ENCODE measurements around the gene FASLG. TPM values are rescaled to one million over a fixed set of nuclear protein-coding genes. Genes with fewer than 3 reads are reported as not detected.

FASLG gene
- polyA plus RNA-seq, 1 experiment, result not detected

DNA sequence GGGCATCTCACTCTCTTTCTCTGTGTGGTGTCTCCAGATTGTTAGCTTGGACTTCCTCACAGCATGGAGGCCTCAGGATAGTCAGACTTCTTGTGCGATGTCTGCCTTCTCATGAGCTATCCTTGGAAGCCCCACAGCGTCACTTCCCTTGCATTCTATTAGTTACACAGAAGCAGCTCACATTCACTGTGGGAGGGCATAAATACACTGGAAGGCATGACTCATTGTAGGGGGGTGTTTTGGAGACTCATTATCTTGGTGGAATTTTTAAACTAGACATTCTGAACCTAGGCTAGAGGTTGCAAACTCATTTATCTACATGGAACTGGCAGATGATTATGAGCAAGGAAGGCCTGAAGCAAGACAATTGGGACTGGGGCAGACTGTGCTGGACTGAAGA lies 21.4 kb upstream of the FASLG start:
- POLR2A ChIA-PET, result interaction anchor here (0.6 to 1.3 kb wide), 2 partner anchors 105 to 894 kb away, joined by 3 to 4 read pairs; partner anchors contain the start of gene SUCO

DNA sequence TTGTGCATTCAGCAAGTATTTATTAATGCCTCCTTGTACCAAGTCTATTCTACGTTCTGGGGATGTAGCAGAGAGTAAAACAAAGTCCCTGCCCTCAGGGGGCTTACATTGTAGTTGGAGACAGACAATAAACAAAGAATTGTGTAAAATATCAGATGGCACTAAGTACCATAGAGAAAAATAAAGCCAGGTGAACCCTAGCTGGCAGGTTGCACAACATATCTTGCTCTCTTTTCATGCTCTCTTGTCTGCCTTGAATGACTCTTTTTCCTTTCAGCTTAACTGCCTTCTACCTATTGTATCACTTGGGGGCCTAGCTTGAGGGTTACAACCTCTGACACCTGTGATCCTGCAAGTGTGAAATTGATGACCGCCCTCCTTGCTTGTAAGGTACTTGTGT lies 20.7 kb upstream of the FASLG start:
- Histone ChIP-seq H3K27ac (ENCODE audit: low read depth, low read length) (peak overlapping the region; percentile 84), H3K4me3 (ENCODE audit: low read depth, low read length) (no peak overlapping the region), H3K27me3 (ENCODE audit: control insufficient read depth, insufficient read depth, low read length) (no peaks in the 10 kb centered on the region), H3K9me3 (ENCODE audit: control insufficient read depth, insufficient read depth, low read length) (peaks cover 8% of the 10 kb centered on the region)
- DNase-seq (ENCODE audit: low read depth, low spot score), result no peak
- CTCF ChIA-PET, result no interaction called here
- TF ChIP-seq, protein P1, sequence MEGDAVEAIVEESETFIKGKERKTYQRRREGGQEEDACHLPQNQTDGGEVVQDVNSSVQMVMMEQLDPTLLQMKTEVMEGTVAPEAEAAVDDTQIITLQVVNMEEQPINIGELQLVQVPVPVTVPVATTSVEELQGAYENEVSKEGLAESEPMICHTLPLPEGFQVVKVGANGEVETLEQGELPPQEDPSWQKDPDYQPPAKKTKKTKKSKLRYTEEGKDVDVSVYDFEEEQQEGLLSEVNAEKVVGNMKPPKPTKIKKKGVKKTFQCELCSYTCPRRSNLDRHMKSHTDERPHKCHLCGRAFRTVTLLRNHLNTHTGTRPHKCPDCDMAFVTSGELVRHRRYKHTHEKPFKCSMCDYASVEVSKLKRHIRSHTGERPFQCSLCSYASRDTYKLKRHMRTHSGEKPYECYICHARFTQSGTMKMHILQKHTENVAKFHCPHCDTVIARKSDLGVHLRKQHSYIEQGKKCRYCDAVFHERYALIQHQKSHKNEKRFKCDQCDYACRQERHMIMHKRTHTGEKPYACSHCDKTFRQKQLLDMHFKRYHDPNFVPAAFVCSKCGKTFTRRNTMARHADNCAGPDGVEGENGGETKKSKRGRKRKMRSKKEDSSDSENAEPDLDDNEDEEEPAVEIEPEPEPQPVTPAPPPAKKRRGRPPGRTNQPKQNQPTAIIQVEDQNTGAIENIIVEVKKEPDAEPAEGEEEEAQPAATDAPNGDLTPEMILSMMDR (IDR thresholded peaks at IDR 0.05; ENCODE audit: low read depth, low read length), result no peak
- POLR2A ChIA-PET, result interaction anchor here (1.3 kb wide), 1 partner anchor 106 kb away, joined by 3 read pairs; the partner anchor contains the start of gene SUCO

More for the DNA sequence above, 21.4 kb upstream of the FASLG start:
- CTCF ChIA-PET, result no interaction called here
- peak; percentile 55 for DNase-seq (ENCODE audit: low read depth, low spot score)
- TF ChIP-seq, protein P1 (IDR thresholded peaks at IDR 0.05; ENCODE audit: low read depth, low read length), result no peak
- no peak overlapping the region for H3K4me3 ChIP-seq (ENCODE audit: low read depth, low read length)
- H3K27me3 ChIP-seq (ENCODE audit: control insufficient read depth, insufficient read depth, low read length), result no peaks in the 10 kb centered on the region
- peak overlapping the region; percentile 84 for H3K27ac ChIP-seq (ENCODE audit: low read depth, low read length)
- peaks cover 8% of the 10 kb centered on the region for H3K9me3 ChIP-seq (ENCODE audit: control insufficient read depth, insufficient read depth, low read length)

DNA sequence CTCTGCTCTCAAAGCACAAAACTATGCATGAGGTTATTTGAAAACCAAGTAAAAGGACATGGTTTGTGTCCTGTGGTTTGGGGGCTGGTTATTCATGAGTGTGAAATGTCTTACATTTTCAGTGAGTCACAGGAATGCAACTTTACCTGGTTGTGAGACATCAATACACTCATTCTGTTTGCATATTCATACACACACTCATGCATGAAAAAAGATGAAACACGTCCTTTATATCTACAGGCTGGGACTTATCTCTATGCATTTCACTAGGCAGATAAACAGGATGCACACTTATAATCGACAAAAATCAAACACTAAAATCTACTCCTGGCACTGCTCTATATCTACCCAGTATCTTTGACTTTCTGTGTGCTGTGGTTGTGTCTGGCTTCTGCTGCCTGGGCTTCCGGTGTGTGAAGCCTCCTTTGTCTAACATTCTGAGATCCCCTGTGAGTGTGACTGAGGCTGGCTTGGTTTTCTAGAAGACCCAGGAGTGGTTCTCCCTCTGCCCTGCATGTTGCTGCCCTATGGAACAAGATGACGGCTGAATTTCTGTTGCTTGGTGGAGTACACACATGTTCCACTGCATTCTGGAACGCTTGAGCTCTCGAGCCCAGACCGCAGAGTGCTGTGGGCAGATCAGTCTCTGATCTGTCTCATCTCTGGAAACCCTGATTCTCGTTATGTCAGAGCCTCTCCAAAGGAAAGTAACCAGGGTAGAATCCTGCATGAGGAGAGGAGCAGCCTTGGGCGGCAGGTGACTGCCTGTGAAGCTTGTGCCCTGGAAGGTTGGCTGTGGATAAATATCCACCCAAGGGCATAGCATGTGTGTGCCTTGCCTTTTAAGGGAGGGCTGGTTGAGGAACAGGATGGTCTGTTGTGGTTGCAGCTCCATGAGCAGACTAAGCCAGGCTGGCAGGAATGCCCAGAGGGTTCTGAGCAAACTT lies 19.7 kb upstream of the FASLG start:
- H3K27ac ChIP-seq (ENCODE audit: low read depth, low read length), result peak overlapping the region; percentile 90
- no peak overlapping the region for H3K4me3 ChIP-seq (ENCODE audit: low read depth, low read length)
- no peaks in the 10 kb centered on the region for H3K27me3 ChIP-seq (ENCODE audit: control insufficient read depth, insufficient read depth, low read length)
- TF ChIP-seq, protein P1 (IDR thresholded peaks at IDR 0.05; ENCODE audit: low read depth, low read length), result no peak
- CTCF ChIA-PET, result no interaction called here
- POLR2A ChIA-PET, result no interaction called here
- peak; percentile 80 for DNase-seq (ENCODE audit: low read depth, low spot score)
- H3K9me3 ChIP-seq (ENCODE audit: control insufficient read depth, insufficient read depth, low read length), result peaks cover 8% of the 10 kb centered on the region

DNA sequence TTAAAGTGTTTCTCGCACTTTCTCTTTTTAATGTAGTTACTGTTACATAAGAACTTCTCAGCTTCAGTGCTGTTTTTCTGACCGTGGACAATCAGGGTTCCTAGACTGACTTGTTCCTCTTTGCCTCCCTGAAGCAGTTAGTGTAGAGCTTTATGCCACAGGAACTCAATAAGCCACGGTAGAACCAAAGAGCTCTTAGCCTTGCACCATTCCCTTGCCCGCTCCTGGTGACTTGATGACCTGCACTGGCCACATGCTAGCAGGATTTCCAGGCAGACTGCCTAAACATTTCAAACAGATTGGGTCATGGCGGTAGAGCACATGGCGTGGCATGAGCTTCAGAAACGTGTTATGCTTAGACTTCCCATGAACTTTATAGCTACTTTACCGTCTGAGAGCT lies 18.8 kb upstream of the FASLG start:
- Histone ChIP-seq H3K4me3 (ENCODE audit: low read depth, low read length) (no peak overlapping the region), H3K9me3 (ENCODE audit: control insufficient read depth, insufficient read depth, low read length) (peaks cover 8% of the 10 kb centered on the region), H3K27ac (ENCODE audit: low read depth, low read length) (no peak overlapping the region), H3K27me3 (ENCODE audit: control insufficient read depth, insufficient read depth, low read length) (no peaks in the 10 kb centered on the region)
- no peak for DNase-seq (ENCODE audit: low read depth, low spot score)
- ChIA-PET POLR2A (no interaction called here), CTCF (no interaction called here)
- TF ChIP-seq, protein P1 (IDR thresholded peaks at IDR 0.05; ENCODE audit: low read depth, low read length), result no peak

DNA sequence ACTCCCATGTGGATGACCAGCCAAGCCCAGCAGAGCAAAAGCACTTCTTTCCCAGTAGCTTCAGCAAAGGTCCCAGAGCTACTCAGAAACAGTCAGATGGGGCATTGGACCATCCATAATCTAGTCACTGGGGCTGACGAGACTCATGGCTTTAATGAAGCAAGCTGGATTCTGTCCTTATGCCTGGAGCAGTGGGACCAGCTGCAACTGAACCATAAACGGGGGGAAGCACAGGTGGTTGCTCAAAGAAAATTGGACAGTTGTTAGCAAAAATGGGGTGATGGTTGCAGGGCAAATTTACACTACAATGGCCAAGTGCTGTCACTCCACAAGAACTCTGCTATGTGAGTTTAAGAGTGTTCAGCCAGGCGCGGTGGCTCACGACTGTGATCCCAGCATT lies 17.4 kb upstream of the FASLG start:
- ChIA-PET CTCF (interaction anchor here (0.8 kb wide), 1 partner anchor 10 kb away, joined by 3 read pairs; no protein-coding TSS in a partner anchor), POLR2A (no interaction called here)
- no peak overlapping the region for H3K27ac ChIP-seq (ENCODE audit: low read depth, low read length)
- H3K27me3 ChIP-seq (ENCODE audit: control insufficient read depth, insufficient read depth, low read length), result no peaks in the 10 kb centered on the region
- no peak overlapping the region for H3K4me3 ChIP-seq (ENCODE audit: low read depth, low read length)
- no peak for DNase-seq (ENCODE audit: low read depth, low spot score)
- TF ChIP-seq, protein P1 (IDR thresholded peaks at IDR 0.05; ENCODE audit: low read depth, low read length), result no peak
- peaks cover 3% of the 10 kb centered on the region for H3K9me3 ChIP-seq (ENCODE audit: control insufficient read depth, insufficient read depth, low read length)
